Ascending aorta (tissue), 2 donors: ENCODE data around the gene GXYLT2. TPM values are rescaled to one million over a fixed set of nuclear protein-coding genes. Genes with fewer than 3 reads are reported as not detected.
A peak's percentile ranks its signal among the peaks of the same experiment; 100 is the strongest.

Source experiments
- DNase-seq, 2 donors: peaks; one replicate each; pipeline ENCODE4 v3.0.0-alpha.2; 2019; ENCODE audit warnings: low spot score in 2 of 2
- H3K27ac ChIP-seq, 2 donors: fragments of 200-600 bp; sonication (generic); one replicate each; pipeline ENCODE4 v1.5.1; 2016 to 2017; ENCODE audit warnings: mild to moderate bottlenecking in 1 of 2
- H3K27me3 ChIP-seq: fragments of 200-600 bp; sonication (generic); one replicate; pipeline ENCODE4 v1.5.1; 2017
- H3K36me3 ChIP-seq, 2 donors: fragments of 200-600 bp; sonication (generic); one replicate each; pipeline ENCODE4 v1.5.1; 2016
- H3K4me1 ChIP-seq, 2 donors: fragments of 200-600 bp; sonication (generic); one replicate each; pipeline ENCODE4 v1.5.1; 2016 to 2017; ENCODE audit warnings: mild to moderate bottlenecking in 1 of 2
- H3K4me3 ChIP-seq, 2 donors: fragments of 200-600 bp; sonication (generic); one replicate each; pipeline ENCODE4 v1.5.1; 2016 to 2017; ENCODE audit warnings: mild to moderate bottlenecking in 1 of 2
- H3K9me3 ChIP-seq, 2 donors: fragments of 200-600 bp; sonication (generic); one replicate each; pipeline ENCODE4 v1.5.1; 2016
- CTCF ChIP-seq, 3 experiments: fragments of 200-600 bp in 2 of 3; fragments of 450-650 bp in 1 of 3; sonication (generic) in 2 of 3; IDR thresholded peaks; one replicate each; pipeline ENCODE4 v1.5.1; 2016 to 2019; ENCODE audit warnings: antibody characterized with exemption in 3 of 3, mild to moderate bottlenecking in 1 of 3, moderate library complexity in 1 of 3
- intact Hi-C: fragments of 100-400 bp; cut with DNase I; formaldehyde crosslinking; loops from one replicate; pipeline ENCODE4 v1.15.1; 2023
- total RNA-seq: library from RNA; depleted of rRNA; stranded (reverse); fragments of >200 nt; gene quantifications from one replicate; pipeline ENCODE4 v1.1.0, GENCODE V29; 2016

The GXYLT2 gene
- total RNA-seq, 1 donor from 2014 or later = 19.5 TPM

- DNase-seq = no peak
- intact Hi-C loops = no loop called here
- no peak for TF ChIP-seq CTCF (IDR thresholded peaks at IDR 0.05)
- no peaks in the 10 kb centered on the region for H3K27me3 ChIP-seq
- no peak overlapping the region for H3K4me3 ChIP-seq
- no peaks in the 10 kb centered on the region for H3K9me3 ChIP-seq
- no peaks in the 10 kb centered on the region for H3K36me3 ChIP-seq
- peaks cover 2 to 5% of the 10 kb centered on the region in 2 donors for H3K4me1 ChIP-seq
- H3K27ac ChIP-seq = no peak overlapping the region
Measured at GRCh38 chr3:72993391-72993790, 105.5 kb downstream of the GXYLT2 start.

DNA sequence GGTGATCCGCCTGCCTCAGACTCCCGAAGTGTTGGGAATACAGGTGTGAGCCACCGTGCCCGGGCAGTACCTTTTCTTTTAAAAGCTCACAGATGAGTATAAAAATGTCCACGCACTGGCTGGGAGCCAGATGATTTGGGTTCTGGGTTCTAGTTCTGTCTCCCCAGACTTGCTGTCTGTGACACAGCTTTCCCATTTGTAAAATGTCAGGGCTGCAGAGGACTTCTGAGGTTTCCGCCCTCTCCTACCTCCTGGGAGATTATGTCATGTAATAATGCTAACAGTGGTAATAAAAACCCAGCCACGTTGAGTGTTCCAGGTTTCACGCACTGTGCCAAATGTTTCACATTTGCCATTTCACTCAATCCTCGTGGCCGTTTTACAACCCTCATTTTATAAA, 107.5 kb downstream of the GXYLT2 start:
- H3K36me3 ChIP-seq = no peaks in the 10 kb centered on the region
- peaks cover 7 to 22% of the 10 kb centered on the region in 2 donors for H3K4me1 ChIP-seq
- no peaks in the 10 kb centered on the region for H3K27me3 ChIP-seq
- no peak for DNase-seq
- H3K9me3 ChIP-seq = no peaks in the 10 kb centered on the region
- H3K27ac ChIP-seq = peak overlapping the region; percentile 93 to 99
- TF ChIP-seq CTCF (IDR thresholded peaks at IDR 0.05) = no peak
- H3K4me3 ChIP-seq = no peak overlapping the region
- intact Hi-C loops = no loop called here

GRCh38 chr3:72996121-72996472, 108.3 kb downstream of the GXYLT2 start:
- no peaks in the 10 kb centered on the region for H3K9me3 ChIP-seq
- intact Hi-C loops = loop anchor here (1.0 to 2.0 kb wide), 5 partner anchors 49 to 549 kb away; partner anchors contain the start of gene GXYLT2
- H3K4me3 ChIP-seq = peak overlapping the region; percentile 77 to 96
- no peak for TF ChIP-seq CTCF (IDR thresholded peaks at IDR 0.05)
- H3K27me3 ChIP-seq = no peaks in the 10 kb centered on the region
- DNase-seq = peak in 1 of 2 donors; percentile 73
- peak overlapping the region; percentile 93 to 99 for H3K27ac ChIP-seq
- H3K4me1 ChIP-seq = peaks cover 7 to 26% of the 10 kb centered on the region in 2 donors
- no peaks in the 10 kb centered on the region for H3K36me3 ChIP-seq

DNA sequence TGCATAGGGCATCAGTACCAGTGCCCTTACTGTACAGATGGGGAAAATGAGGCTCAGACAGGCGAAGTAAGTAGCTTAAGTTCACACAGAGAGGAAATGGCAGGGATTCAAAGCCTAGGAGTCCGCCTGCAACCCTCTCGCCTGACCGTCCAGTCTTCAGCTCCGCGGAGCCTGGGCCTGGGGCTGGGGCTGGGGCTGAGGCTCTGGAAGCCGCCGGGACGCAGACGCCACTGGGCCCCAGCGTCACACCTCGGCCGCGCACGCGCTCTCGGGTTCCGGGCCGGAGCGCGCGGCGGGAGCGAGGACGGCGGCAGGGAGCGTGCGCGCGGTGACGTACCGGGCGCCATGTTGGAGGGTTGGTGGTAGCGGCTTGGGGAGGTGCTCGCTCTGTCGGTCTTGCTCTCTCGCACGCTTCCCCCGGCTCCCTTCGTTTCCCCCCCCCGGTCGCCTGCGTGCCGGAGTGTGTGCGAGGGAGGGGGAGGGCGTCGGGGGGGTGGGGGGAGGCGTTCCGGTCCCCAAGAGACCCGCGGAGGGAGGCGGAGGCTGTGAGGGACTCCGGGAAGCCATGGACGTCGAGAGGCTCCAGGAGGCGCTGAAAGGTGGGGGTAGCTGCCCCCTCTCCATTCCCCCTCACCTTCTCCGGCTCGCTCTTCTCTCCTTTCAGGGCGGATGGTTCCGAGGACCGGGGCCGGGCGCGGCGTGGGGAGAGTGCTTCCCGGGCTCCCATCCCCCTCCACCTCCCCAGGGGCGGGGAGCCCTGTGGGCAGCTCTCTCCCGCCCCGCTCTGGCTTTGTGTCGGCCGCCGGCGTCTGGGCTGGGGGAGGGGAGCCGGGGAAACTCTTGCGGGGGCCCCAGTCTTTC, 108.9 kb downstream of the GXYLT2 start, which contains the start of gene PPP4R2:
Gene PPP4R2, plus strand, starts transcription at position 339 of the 861 bp plus-strand sequence. Its CDS starts 227 bp downstream, at position 566.
- Histone ChIP-seq H3K4me3 (peak within 1 kb of the TSS; percentile 77 to 96), H3K9me3 (no peaks in the 10 kb centered on the region), H3K27ac (peak within 1 kb of the TSS; percentile 93 to 99), H3K27me3 (no peaks in the 10 kb centered on the region), H3K36me3 (peaks cover 0 to 2% of the 10 kb centered on the region in 2 donors), H3K4me1 (peaks cover 7 to 28% of the 10 kb centered on the region in 2 donors)
- intact Hi-C loops = loop anchor here (1.0 to 2.0 kb wide), 6 partner anchors 48 to 549 kb away; partner anchors contain the start of genes GXYLT2 and SHQ1
- peak in 1 of 3 experiments; percentile 5 for TF ChIP-seq CTCF (IDR thresholded peaks at IDR 0.05)
- peak; percentile 44 to 91 for DNase-seq

- intact Hi-C loops = loop anchor here (1.0 to 2.0 kb wide), 5 partner anchors 47 to 149 kb away; partner anchors contain the start of genes GXYLT2 and SHQ1
- TF ChIP-seq CTCF (IDR thresholded peaks at IDR 0.05) = peak; percentile 9 to 50 (median 36)
- peaks cover 0 to 7% of the 10 kb centered on the region in 2 donors for H3K36me3 ChIP-seq
Measured at GRCh38 chr3:72997421-72997961, 109.6 kb downstream of the GXYLT2 start.

More at GRCh38 chr3:72997421-72997961, 109.6 kb downstream of the GXYLT2 start:
- Histone ChIP-seq H3K27me3 (no peaks in the 10 kb centered on the region), H3K4me3 (peak overlapping the region; percentile 77 to 96), H3K4me1 (peaks cover 7 to 28% of the 10 kb centered on the region in 2 donors), H3K27ac (peak overlapping the region; percentile 93 to 99), H3K9me3 (no peaks in the 10 kb centered on the region)
- no peak for DNase-seq
